ENCODE results near the gene RASSF5. TPM values are rescaled to one million over a fixed set of nuclear protein-coding genes. Genes with fewer than 3 reads are reported as not detected.

The RASSF5 gene
- total RNA-seq, 2 experiments from 2014 or later: 153 to 156 TPM

GRCh38 chr1:206593351-206593925 is 86.1 kb downstream of the RASSF5 start:
- Histone ChIP-seq H3K36me3 (ENCODE audit: insufficient read depth, low read length) (peaks cover 87% of the 10 kb centered on the region), H3K27ac (ENCODE audit: low read depth in 1 of 2, low read length in 2 of 2) (no peak overlapping the region), H3K4me1 (ENCODE audit: insufficient read depth, low read length) (peaks cover 30% of the 10 kb centered on the region), H3K9me3 (ENCODE audit: control insufficient read depth in 1 of 2, insufficient read depth in 1 of 2, low read length in 2 of 2) (no peaks in the 10 kb centered on the region), H3K27me3 (ENCODE audit: control insufficient read depth in 1 of 2, insufficient read depth in 2 of 2, low read length in 2 of 2) (no peaks in the 10 kb centered on the region), H3K4me3 (ENCODE audit: low read length) (no peak overlapping the region)
- intact Hi-C loops (cut with DNase I, micrococcal nuclease): no loop called here
- H3K36me3 Mint-ChIP-seq (ENCODE audit: low read depth): peaks cover 92% of the 10 kb centered on the region
- no peak for ATAC-seq (ENCODE audit: poor library complexity)
- H3K27ac Mint-ChIP-seq: peak overlapping the region; percentile 69
- no peak for TF ChIP-seq CTCF (IDR thresholded peaks at IDR 0.05)
- ChIA-PET CTCF (interaction anchor here (0.6 to 1.6 kb wide), 5 partner anchors 10 to 114 kb away, joined by 3 to 7 read pairs (median 3); no protein-coding TSS in a partner anchor), POLR2A (interaction anchor here (0.5 to 2.3 kb wide), 4 partner anchors 18 to 122 kb away, joined by 3 to 7 read pairs (median 4); no protein-coding TSS in a partner anchor)
- peaks cover 34% of the 10 kb centered on the region for H3K4me1 Mint-ChIP-seq (ENCODE audit: low read depth)
- no peak overlapping the region for H3K4me3 Mint-ChIP-seq
- no peaks in the 10 kb centered on the region for H3K9me3 Mint-ChIP-seq
- no peak for DNase-seq
- H3K27me3 Mint-ChIP-seq: no peaks in the 10 kb centered on the region

GRCh38 chr1:206595581-206596318 is 88.4 kb downstream of the RASSF5 start:
- peaks cover 11% of the 10 kb centered on the region for H3K4me1 ChIP-seq (ENCODE audit: insufficient read depth, low read length)
- intact Hi-C loops (cut with DNase I, micrococcal nuclease): no loop called here
- Mint-ChIP-seq H3K27me3 (no peaks in the 10 kb centered on the region), H3K27ac (peak overlapping the region; percentile 30), H3K36me3 (ENCODE audit: low read depth) (peaks cover 89% of the 10 kb centered on the region), H3K4me3 (no peak overlapping the region), H3K4me1 (ENCODE audit: low read depth) (peaks cover 12% of the 10 kb centered on the region), H3K9me3 (no peaks in the 10 kb centered on the region)
- H3K27ac ChIP-seq (ENCODE audit: low read depth in 1 of 2, low read length in 2 of 2): no peak overlapping the region
- no peak for ATAC-seq (ENCODE audit: poor library complexity)
- H3K9me3 ChIP-seq (ENCODE audit: control insufficient read depth in 1 of 2, insufficient read depth in 1 of 2, low read length in 2 of 2): no peaks in the 10 kb centered on the region
- no peak overlapping the region for H3K4me3 ChIP-seq (ENCODE audit: low read length)
- no peaks in the 10 kb centered on the region for H3K27me3 ChIP-seq (ENCODE audit: control insufficient read depth in 1 of 2, insufficient read depth in 2 of 2, low read length in 2 of 2)
- no peak for TF ChIP-seq CTCF (IDR thresholded peaks at IDR 0.05)
- ChIA-PET POLR2A (interaction anchor here (0.9 kb wide), 1 partner anchor 17 kb away, joined by 3 read pairs; the partner anchor contains the start of gene EIF2D), CTCF (interaction anchor here (1.7 to 2.2 kb wide), 2 partner anchors 17 to 51 kb away, joined by 5 to 6 read pairs; partner anchors contain the start of gene EIF2D)
- no peak for DNase-seq
- H3K36me3 ChIP-seq (ENCODE audit: insufficient read depth, low read length): peaks cover 95% of the 10 kb centered on the region

- H3K27ac Mint-ChIP-seq: peak overlapping the region; percentile 30
- ATAC-seq (ENCODE audit: poor library complexity): no peak
- CTCF ChIA-PET: interaction anchor here (1.7 to 2.2 kb wide), 2 partner anchors 16 to 51 kb away, joined by 5 to 6 read pairs; partner anchors contain the start of gene EIF2D
Measured at GRCh38 chr1:206596319-206596666, 89.0 kb downstream of the RASSF5 start.

More at GRCh38 chr1:206596319-206596666, 89.0 kb downstream of the RASSF5 start:
- Mint-ChIP-seq H3K9me3 (no peaks in the 10 kb centered on the region), H3K27me3 (no peaks in the 10 kb centered on the region), H3K4me3 (no peak overlapping the region), H3K36me3 (ENCODE audit: low read depth) (peaks cover 89% of the 10 kb centered on the region), H3K4me1 (ENCODE audit: low read depth) (peaks cover 6% of the 10 kb centered on the region)
- Histone ChIP-seq H3K27ac (ENCODE audit: low read depth in 1 of 2, low read length in 2 of 2) (no peak overlapping the region), H3K36me3 (ENCODE audit: insufficient read depth, low read length) (peaks cover 95% of the 10 kb centered on the region), H3K27me3 (ENCODE audit: control insufficient read depth in 1 of 2, insufficient read depth in 2 of 2, low read length in 2 of 2) (no peaks in the 10 kb centered on the region), H3K4me1 (ENCODE audit: insufficient read depth, low read length) (peaks cover 7% of the 10 kb centered on the region), H3K4me3 (ENCODE audit: low read length) (no peak overlapping the region), H3K9me3 (ENCODE audit: control insufficient read depth in 1 of 2, insufficient read depth in 1 of 2, low read length in 2 of 2) (no peaks in the 10 kb centered on the region)
- POLR2A ChIA-PET: no interaction called here
- intact Hi-C loops (cut with DNase I, micrococcal nuclease): no loop called here
- TF ChIP-seq CTCF (IDR thresholded peaks at IDR 0.05): no peak
- DNase-seq: no peak

Data from CD4-positive, alpha-beta T cell (primary cell).